Activated naive CD4-positive, alpha-beta T cell treated with anti-CD3 and anti-CD28 coated beads, Interleukin-2, amount 10 ng/mL, durations not matched to agents 7 days and 5 days (primary cell): ENCODE measurements around the gene PAEP.

ENCODE experiments used
- CTCF ChIA-PET: fragments of 350-600 bp; sonication (Branson Sonifier 250); formaldehyde crosslinking; loops from one replicate; lab custom pipeline; 2021; ENCODE audit warnings: antibody characterized with exemption; lab: Charles Lee
- DNase-seq: peaks from one replicate; pipeline ENCODE4 v3.0.0-alpha.2; 2020
- H3K27ac Mint-ChIP-seq: one replicate; pipeline ENCODE4 v1.8.0; 2021; ENCODE audit warnings: mild to moderate bottlenecking, moderate library complexity, mixed read lengths
- H3K27me3 Mint-ChIP-seq: one replicate; pipeline ENCODE4 v1.8.0; 2021; ENCODE audit warnings: mild to moderate bottlenecking, mixed read lengths
- H3K36me3 Mint-ChIP-seq: one replicate; pipeline ENCODE4 v1.8.0; 2021; ENCODE audit warnings: mixed read lengths
- H3K4me1 Mint-ChIP-seq: one replicate; pipeline ENCODE4 v1.8.0; 2021; ENCODE audit warnings: mixed read lengths
- H3K4me3 Mint-ChIP-seq: one replicate; pipeline ENCODE4 v1.8.0; 2021; ENCODE audit warnings: mild to moderate bottlenecking, moderate library complexity, mixed read lengths
- H3K9me3 Mint-ChIP-seq: one replicate; pipeline ENCODE4 v1.8.0; 2021; ENCODE audit warnings: mixed read lengths

Gene PAEP

GRCh38 chr9:135570456-135570855, 8.9 kb downstream of the PAEP start:
- Mint-ChIP-seq H3K4me3 (no peak overlapping the region), H3K27me3 (no peaks in the 10 kb centered on the region), H3K4me1 (no peaks in the 10 kb centered on the region), H3K27ac (no peak overlapping the region), H3K36me3 (no peaks in the 10 kb centered on the region), H3K9me3 (peaks cover 5% of the 10 kb centered on the region)
- CTCF ChIA-PET: no interaction called here
- no peak for DNase-seq

GRCh38 chr9:135572233-135572632, 10.7 kb downstream of the PAEP start:
- Mint-ChIP-seq H3K4me1 (no peaks in the 10 kb centered on the region), H3K36me3 (no peaks in the 10 kb centered on the region), H3K9me3 (peaks cover 5% of the 10 kb centered on the region), H3K27me3 (no peaks in the 10 kb centered on the region), H3K27ac (no peak overlapping the region), H3K4me3 (no peak overlapping the region)
- no peak for DNase-seq
- CTCF ChIA-PET: no interaction called here

- Mint-ChIP-seq H3K4me3 (no peak overlapping the region), H3K27me3 (no peaks in the 10 kb centered on the region), H3K36me3 (no peaks in the 10 kb centered on the region), H3K27ac (no peak overlapping the region), H3K4me1 (no peaks in the 10 kb centered on the region), H3K9me3 (peaks cover 5% of the 10 kb centered on the region)
- no peak for DNase-seq
- CTCF ChIA-PET: no interaction called here
Observed at GRCh38 chr9:135573124-135573523, 11.6 kb downstream of the PAEP start.

GRCh38 chr9:135574331-135574730, 12.8 kb downstream of the PAEP start:
- H3K27me3 Mint-ChIP-seq: no peaks in the 10 kb centered on the region

GRCh38 chr9:135574943-135575342, 13.4 kb downstream of the PAEP start:
- H3K4me1 Mint-ChIP-seq: no peaks in the 10 kb centered on the region
- CTCF ChIA-PET: no interaction called here
- H3K4me3 Mint-ChIP-seq: no peak overlapping the region
- no peak overlapping the region for H3K27ac Mint-ChIP-seq
- no peaks in the 10 kb centered on the region for H3K27me3 Mint-ChIP-seq
- no peak for DNase-seq
- H3K9me3 Mint-ChIP-seq: no peaks in the 10 kb centered on the region
- no peaks in the 10 kb centered on the region for H3K36me3 Mint-ChIP-seq

More at GRCh38 chr9:135574331-135574730, 12.8 kb downstream of the PAEP start:
- H3K36me3 Mint-ChIP-seq: no peaks in the 10 kb centered on the region
- CTCF ChIA-PET: no interaction called here
- DNase-seq: no peak
- no peak overlapping the region for H3K27ac Mint-ChIP-seq
- H3K9me3 Mint-ChIP-seq: peaks cover under 1% of the 10 kb centered on the region
- no peak overlapping the region for H3K4me3 Mint-ChIP-seq
- no peaks in the 10 kb centered on the region for H3K4me1 Mint-ChIP-seq

- H3K36me3 Mint-ChIP-seq: no peaks in the 10 kb centered on the region
- H3K4me3 Mint-ChIP-seq: no peak overlapping the region
- H3K4me1 Mint-ChIP-seq: no peaks in the 10 kb centered on the region
- no peak for DNase-seq
- H3K27ac Mint-ChIP-seq: no peak overlapping the region
- CTCF ChIA-PET: no interaction called here
- no peaks in the 10 kb centered on the region for H3K27me3 Mint-ChIP-seq
- H3K9me3 Mint-ChIP-seq: no peaks in the 10 kb centered on the region
Observed at GRCh38 chr9:135575995-135576631, 14.6 kb downstream of the PAEP start.

GRCh38 chr9:135577256-135577655, 15.7 kb downstream of the PAEP start:
- Mint-ChIP-seq H3K4me3 (no peak overlapping the region), H3K27ac (no peak overlapping the region), H3K36me3 (no peaks in the 10 kb centered on the region), H3K9me3 (no peaks in the 10 kb centered on the region), H3K27me3 (no peaks in the 10 kb centered on the region), H3K4me1 (no peaks in the 10 kb centered on the region)
- CTCF ChIA-PET: no interaction called here
- DNase-seq: no peak

GRCh38 chr9:135579356-135579755, 17.8 kb downstream of the PAEP start:
- H3K27me3 Mint-ChIP-seq: peaks cover 3% of the 10 kb centered on the region

GRCh38 chr9:135579889-135580660, 18.5 kb downstream of the PAEP start:
- no peaks in the 10 kb centered on the region for H3K36me3 Mint-ChIP-seq
- no peak overlapping the region for H3K27ac Mint-ChIP-seq
- H3K4me1 Mint-ChIP-seq: no peaks in the 10 kb centered on the region
- no peaks in the 10 kb centered on the region for H3K9me3 Mint-ChIP-seq
- DNase-seq: no peak
- CTCF ChIA-PET: no interaction called here
- peaks cover 3% of the 10 kb centered on the region for H3K27me3 Mint-ChIP-seq
- no peak overlapping the region for H3K4me3 Mint-ChIP-seq

More at GRCh38 chr9:135579356-135579755, 17.8 kb downstream of the PAEP start:
- H3K27ac Mint-ChIP-seq: no peak overlapping the region
- no peaks in the 10 kb centered on the region for H3K9me3 Mint-ChIP-seq
- H3K4me3 Mint-ChIP-seq: no peak overlapping the region
- H3K4me1 Mint-ChIP-seq: no peaks in the 10 kb centered on the region
- CTCF ChIA-PET: no interaction called here
- no peaks in the 10 kb centered on the region for H3K36me3 Mint-ChIP-seq
- DNase-seq: no peak

GRCh38 chr9:135580664-135581380, 19.3 kb downstream of the PAEP start:
- Mint-ChIP-seq H3K27ac (no peak overlapping the region), H3K4me3 (no peak overlapping the region), H3K4me1 (no peaks in the 10 kb centered on the region), H3K36me3 (no peaks in the 10 kb centered on the region), H3K9me3 (no peaks in the 10 kb centered on the region), H3K27me3 (peaks cover 3% of the 10 kb centered on the region)
- no peak for DNase-seq
- CTCF ChIA-PET: no interaction called here

GRCh38 chr9:135581636-135582426, 20.3 kb downstream of the PAEP start:
- CTCF ChIA-PET: no interaction called here
- Mint-ChIP-seq H3K36me3 (no peaks in the 10 kb centered on the region), H3K4me1 (no peaks in the 10 kb centered on the region), H3K27ac (no peak overlapping the region), H3K4me3 (no peak overlapping the region), H3K9me3 (no peaks in the 10 kb centered on the region), H3K27me3 (peaks cover 3% of the 10 kb centered on the region)
- no peak for DNase-seq

GRCh38 chr9:135582541-135582940, 21.0 kb downstream of the PAEP start:
- CTCF ChIA-PET: no interaction called here
- H3K27ac Mint-ChIP-seq: no peak overlapping the region

GRCh38 chr9:135582966-135583687, 21.6 kb downstream of the PAEP start:
- CTCF ChIA-PET: no interaction called here
- Mint-ChIP-seq H3K9me3 (no peaks in the 10 kb centered on the region), H3K4me3 (no peak overlapping the region), H3K4me1 (no peaks in the 10 kb centered on the region), H3K27ac (no peak overlapping the region), H3K27me3 (peaks cover 3% of the 10 kb centered on the region), H3K36me3 (no peaks in the 10 kb centered on the region)
- DNase-seq: no peak

More at GRCh38 chr9:135582541-135582940, 21.0 kb downstream of the PAEP start:
- peaks cover 3% of the 10 kb centered on the region for H3K27me3 Mint-ChIP-seq
- H3K4me1 Mint-ChIP-seq: no peaks in the 10 kb centered on the region
- no peaks in the 10 kb centered on the region for H3K9me3 Mint-ChIP-seq
- no peak for DNase-seq
- H3K36me3 Mint-ChIP-seq: no peaks in the 10 kb centered on the region
- H3K4me3 Mint-ChIP-seq: no peak overlapping the region

- DNase-seq: no peak
- H3K4me3 Mint-ChIP-seq: no peak overlapping the region
- no peak overlapping the region for H3K27ac Mint-ChIP-seq
- H3K9me3 Mint-ChIP-seq: no peaks in the 10 kb centered on the region
- CTCF ChIA-PET: no interaction called here
- H3K4me1 Mint-ChIP-seq: no peaks in the 10 kb centered on the region
- peaks cover 3% of the 10 kb centered on the region for H3K27me3 Mint-ChIP-seq
- no peaks in the 10 kb centered on the region for H3K36me3 Mint-ChIP-seq
Observed at GRCh38 chr9:135583688-135584011, 22.1 kb downstream of the PAEP start.
